Measurements from ENCODE around the gene GFOD1.
"Not testable (repeated sequence)": the region's sequence is repeated elsewhere in the genome, so short reads cannot be mapped to it uniquely, and the experiment has no call there.

GFOD1 gene

GRCh38 chr6:13511913-13512717, 24.7 kb upstream of the GFOD1 start:
- DNase-seq: no peak

- not testable (repeated sequence) for DNase-seq
Observed at GRCh38 chr6:13511141-13511571, 23.8 kb upstream of the GFOD1 start.

GRCh38 chr6:13510433-13510832, 23.0 kb upstream of the GFOD1 start:
- DNase-seq: not testable (repeated sequence)

- DNase-seq: no peak
Observed at GRCh38 chr6:13508711-13509705, 21.6 kb upstream of the GFOD1 start.

- no peak for DNase-seq
Observed at GRCh38 chr6:13507306-13507860, 20.0 kb upstream of the GFOD1 start.

GRCh38 chr6:13505345-13505734, 17.9 kb upstream of the GFOD1 start:
- DNase-seq: no peak

GRCh38 chr6:13504611-13505344, 17.4 kb upstream of the GFOD1 start:
- DNase-seq: no peak

GRCh38 chr6:13500915-13501314, 13.5 kb upstream of the GFOD1 start:
- DNase-seq: no peak

GRCh38 chr6:13500264-13500663, 12.9 kb upstream of the GFOD1 start:
- DNase-seq: no peak

GRCh38 chr6:13496513-13497190, 9.3 kb upstream of the GFOD1 start:
- DNase-seq: no peak

GRCh38 chr6:13495818-13496217, 8.4 kb upstream of the GFOD1 start:
- no peak for DNase-seq

- no peak for DNase-seq
Observed at GRCh38 chr6:13495112-13495776, 7.8 kb upstream of the GFOD1 start.

- no peak for DNase-seq
Observed at GRCh38 chr6:13494137-13494536, 6.7 kb upstream of the GFOD1 start.

GRCh38 chr6:13493147-13493546, 5.7 kb upstream of the GFOD1 start:
- DNase-seq: no peak

- DNase-seq: no peak
Observed at GRCh38 chr6:13492357-13492756, 5.0 kb upstream of the GFOD1 start.

GRCh38 chr6:13491538-13491937, 4.1 kb upstream of the GFOD1 start:
- DNase-seq: no peak

GRCh38 chr6:13490402-13490801, 3.0 kb upstream of the GFOD1 start:
- no peak for DNase-seq

GRCh38 chr6:13488896-13489237, 1.5 kb upstream of the GFOD1 start:
- no peak for DNase-seq

GRCh38 chr6:13488015-13488895, 855 bp upstream of the GFOD1 start:
- no peak for DNase-seq

- peak; percentile 26 for DNase-seq
Observed at GRCh38 chr6:13486679-13487121, 700 bp downstream of the GFOD1 start.

All from GDM1 (cell line).